Measurements from ENCODE around the gene SCN4A. TPM values are rescaled to one million over a fixed set of nuclear protein-coding genes. Genes with fewer than 3 reads are reported as not detected.
"Not testable (repeated sequence)": the region's sequence is repeated elsewhere in the genome, so short reads cannot be mapped to it uniquely, and the experiment has no call there.

SCN4A gene
- total RNA-seq, 3 donors from 2014 or later = 1.0 to 16.7 (median 10.2) TPM

DNA sequence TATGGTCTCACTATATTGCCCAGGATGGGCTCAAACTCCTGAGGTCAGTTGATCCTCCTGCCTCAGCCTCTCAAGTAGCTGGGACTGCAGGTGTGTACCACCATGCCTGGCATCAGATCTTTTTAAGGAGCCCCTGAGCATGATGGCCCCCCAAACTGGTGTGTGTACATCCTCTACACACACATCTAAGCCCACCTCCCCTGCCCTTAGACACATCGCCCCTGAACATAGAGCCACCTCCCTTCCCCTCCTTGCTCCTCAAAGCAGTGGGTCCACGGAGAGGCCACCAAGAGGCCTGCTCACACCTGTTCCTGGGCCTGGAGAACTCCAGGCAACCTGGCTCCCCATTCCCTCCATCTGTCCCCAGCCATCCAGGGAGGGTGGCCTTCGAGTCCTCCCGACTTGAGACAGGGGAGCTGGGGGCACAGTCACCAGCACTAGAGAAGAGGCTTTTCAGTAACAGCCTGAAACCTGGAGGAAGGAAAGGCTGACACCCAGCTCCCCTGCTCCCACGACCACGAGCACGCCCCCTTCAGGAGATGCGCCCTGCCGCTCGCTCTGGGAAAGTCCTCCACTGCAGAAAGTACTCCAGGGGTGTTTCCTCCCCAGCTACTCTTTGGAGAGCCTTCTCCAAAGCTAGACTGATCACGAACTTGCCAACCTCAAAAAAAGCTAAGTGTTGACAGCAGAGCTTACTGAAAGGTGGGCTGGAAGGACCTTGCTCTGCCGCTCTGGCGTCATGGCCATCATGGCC lies 12.8 kb upstream of the SCN4A start:
- no peaks in the 10 kb centered on the region for H3K9me3 ChIP-seq
- H3K4me1 ChIP-seq = peaks cover 3 to 7% of the 10 kb centered on the region in 2 donors
- no peak overlapping the region for H3K4me3 ChIP-seq
- TF ChIP-seq POLR2A (IDR thresholded peaks at IDR 0.05) = no peak
- TF ChIP-seq, protein P1, sequence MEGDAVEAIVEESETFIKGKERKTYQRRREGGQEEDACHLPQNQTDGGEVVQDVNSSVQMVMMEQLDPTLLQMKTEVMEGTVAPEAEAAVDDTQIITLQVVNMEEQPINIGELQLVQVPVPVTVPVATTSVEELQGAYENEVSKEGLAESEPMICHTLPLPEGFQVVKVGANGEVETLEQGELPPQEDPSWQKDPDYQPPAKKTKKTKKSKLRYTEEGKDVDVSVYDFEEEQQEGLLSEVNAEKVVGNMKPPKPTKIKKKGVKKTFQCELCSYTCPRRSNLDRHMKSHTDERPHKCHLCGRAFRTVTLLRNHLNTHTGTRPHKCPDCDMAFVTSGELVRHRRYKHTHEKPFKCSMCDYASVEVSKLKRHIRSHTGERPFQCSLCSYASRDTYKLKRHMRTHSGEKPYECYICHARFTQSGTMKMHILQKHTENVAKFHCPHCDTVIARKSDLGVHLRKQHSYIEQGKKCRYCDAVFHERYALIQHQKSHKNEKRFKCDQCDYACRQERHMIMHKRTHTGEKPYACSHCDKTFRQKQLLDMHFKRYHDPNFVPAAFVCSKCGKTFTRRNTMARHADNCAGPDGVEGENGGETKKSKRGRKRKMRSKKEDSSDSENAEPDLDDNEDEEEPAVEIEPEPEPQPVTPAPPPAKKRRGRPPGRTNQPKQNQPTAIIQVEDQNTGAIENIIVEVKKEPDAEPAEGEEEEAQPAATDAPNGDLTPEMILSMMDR (IDR thresholded peaks at IDR 0.05) = no peak
- TF ChIP-seq POLR2AphosphoS5 (IDR thresholded peaks at IDR 0.05) = no peak
- H3K36me3 ChIP-seq = no peaks in the 10 kb centered on the region
- H3K27me3 ChIP-seq = peaks cover 0 to 7% of the 10 kb centered on the region in 2 donors
- intact Hi-C loops (cut with DNase I; ENCODE audit: low total_unique reads) = no loop called here
- DNase-seq (ENCODE audit: low spot score in 2 of 2) = no peak
- H3K27ac ChIP-seq = peak overlapping the region; percentile 57 to 88

DNA sequence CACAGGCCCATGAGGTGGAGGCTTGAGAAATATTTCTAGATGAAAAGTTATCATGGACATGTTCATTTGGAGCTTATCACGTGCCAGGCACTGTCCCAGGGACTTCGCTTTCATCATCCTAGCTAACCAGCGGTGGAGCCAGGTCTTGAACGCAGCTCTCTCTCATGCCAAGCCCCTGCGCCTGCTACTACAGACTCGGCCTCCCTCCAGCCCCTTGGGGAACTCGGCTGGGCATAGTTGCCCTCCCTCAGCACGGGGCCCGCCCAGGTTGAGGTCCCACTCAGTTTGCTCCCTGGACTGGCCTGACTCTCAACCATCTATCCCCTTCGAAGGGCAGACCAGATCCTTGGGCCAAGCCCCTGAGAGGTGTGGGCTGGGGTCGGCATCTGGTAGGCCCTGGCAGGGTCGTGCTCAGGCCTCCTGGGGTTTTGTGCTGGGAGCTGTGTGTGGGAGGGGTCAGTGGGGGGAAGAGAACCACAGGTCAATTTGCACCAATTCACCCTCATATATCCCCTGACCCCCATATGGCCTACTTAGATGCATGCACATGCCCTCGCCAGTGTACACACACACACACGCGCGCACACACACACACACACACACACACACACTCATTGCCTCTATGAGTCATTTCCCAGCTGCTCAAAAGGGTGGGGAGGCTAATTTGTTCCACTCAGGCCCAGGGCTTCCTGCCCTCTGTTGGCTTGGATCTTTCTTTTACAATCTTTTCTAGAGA lies 12.1 kb upstream of the SCN4A start:
- TF ChIP-seq POLR2AphosphoS5 (IDR thresholded peaks at IDR 0.05) (peak in 1 of 3 donors; percentile 47), POLR2A (IDR thresholded peaks at IDR 0.05) (no peak)
- TF ChIP-seq, protein P1 (IDR thresholded peaks at IDR 0.05) = no peak
- intact Hi-C loops (cut with DNase I; ENCODE audit: low total_unique reads) = no loop called here
- H3K4me1 ChIP-seq = peaks cover 3 to 5% of the 10 kb centered on the region in 2 donors
- DNase-seq (ENCODE audit: low spot score in 2 of 2) = no peak
- H3K27ac ChIP-seq = peak overlapping the region; percentile 57 to 88
- H3K27me3 ChIP-seq = no peaks in the 10 kb centered on the region
- no peak overlapping the region for H3K4me3 ChIP-seq
- H3K9me3 ChIP-seq = no peaks in the 10 kb centered on the region
- H3K36me3 ChIP-seq = no peaks in the 10 kb centered on the region

DNA sequence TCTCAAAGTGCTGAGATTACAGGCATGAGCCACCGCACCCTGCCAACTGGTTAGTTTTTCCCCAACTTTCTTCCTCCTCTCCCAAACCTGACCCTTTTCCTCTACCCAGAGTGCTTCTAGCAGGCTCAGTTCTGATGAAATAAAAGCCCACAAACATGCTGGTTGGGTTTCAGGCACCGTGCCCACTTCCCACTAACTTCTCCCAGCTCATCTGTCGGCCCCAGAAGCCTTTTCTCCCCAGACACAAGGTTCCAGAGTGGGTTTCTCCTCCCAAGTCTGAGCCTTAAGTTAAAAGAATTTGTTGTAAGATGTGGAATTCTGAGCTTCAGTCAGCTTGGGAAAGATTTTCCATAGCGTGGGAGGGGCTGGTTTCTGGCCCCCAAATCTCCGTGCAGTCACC lies 11.5 kb upstream of the SCN4A start:
- Histone ChIP-seq H3K4me1 (peaks cover 2 to 3% of the 10 kb centered on the region in 2 donors), H3K27me3 (no peaks in the 10 kb centered on the region), H3K36me3 (no peaks in the 10 kb centered on the region), H3K9me3 (no peaks in the 10 kb centered on the region), H3K4me3 (no peak overlapping the region), H3K27ac (peak overlapping the region; percentile 26 to 88)
- no peak for DNase-seq (ENCODE audit: low spot score in 2 of 2)
- TF ChIP-seq POLR2A (IDR thresholded peaks at IDR 0.05) = no peak
- no peak for TF ChIP-seq POLR2AphosphoS5 (IDR thresholded peaks at IDR 0.05)
- TF ChIP-seq, protein P1 (IDR thresholded peaks at IDR 0.05) = no peak
- intact Hi-C loops (cut with DNase I; ENCODE audit: low total_unique reads) = no loop called here

DNA sequence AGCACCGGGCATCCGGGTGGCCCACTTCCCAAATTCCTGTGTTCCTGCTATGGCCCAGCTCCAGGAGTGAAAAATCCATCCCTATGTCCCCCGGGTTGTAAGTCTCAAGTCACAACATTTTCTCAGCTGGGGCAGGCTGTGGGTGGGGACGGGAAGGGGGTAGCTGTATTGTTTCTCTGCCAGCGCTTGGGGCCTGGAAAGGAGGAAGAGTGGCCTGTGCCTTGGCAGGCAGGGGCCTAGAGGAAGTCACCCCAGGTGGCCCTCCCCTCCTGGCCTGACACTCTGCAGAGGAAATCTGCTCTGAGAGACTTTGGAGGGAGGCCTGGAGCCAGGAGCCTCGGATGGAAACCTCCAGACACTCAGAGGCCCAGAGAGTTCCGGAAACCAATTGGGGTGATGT lies 10.6 kb upstream of the SCN4A start:
- DNase-seq (ENCODE audit: low spot score in 2 of 2) = peak in 1 of 2 donors; percentile 55
- H3K4me1 ChIP-seq = peaks cover 0 to 3% of the 10 kb centered on the region in 2 donors

DNA sequence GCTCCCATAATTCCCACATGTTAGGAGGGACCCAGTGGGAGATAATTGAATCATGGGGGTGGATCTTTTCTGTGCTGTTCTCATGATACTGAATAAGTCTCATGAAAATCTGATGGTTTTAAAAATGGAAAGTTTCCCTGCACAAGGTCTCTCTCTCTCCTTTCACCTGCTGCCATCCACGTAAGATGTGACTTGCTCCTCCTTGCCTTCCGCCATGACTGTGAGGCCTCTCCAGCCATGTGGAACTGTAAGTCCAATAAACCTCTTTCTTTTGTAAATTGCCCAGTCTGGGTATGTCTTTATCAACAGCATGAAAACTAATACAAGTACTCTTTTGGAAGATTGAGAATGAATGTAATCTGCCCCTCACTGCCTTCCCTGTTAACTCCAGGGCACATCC lies 9.9 kb upstream of the SCN4A start:
- H3K9me3 ChIP-seq; intact Hi-C loops (cut with DNase I; ENCODE audit: low total_unique reads); H3K36me3 ChIP-seq; H3K27me3 ChIP-seq; H3K4me1 ChIP-seq; H3K4me3 ChIP-seq; DNase-seq (ENCODE audit: low spot score in 2 of 2): not testable (repeated sequence)
- peak overlapping the region in 1 of 2 donors; percentile 88 for H3K27ac ChIP-seq

More for the DNA sequence above, 10.6 kb upstream of the SCN4A start:
- H3K9me3 ChIP-seq = no peaks in the 10 kb centered on the region
- no peak overlapping the region for H3K4me3 ChIP-seq
- H3K27me3 ChIP-seq = no peaks in the 10 kb centered on the region
- no peak for TF ChIP-seq POLR2A (IDR thresholded peaks at IDR 0.05)
- TF ChIP-seq, protein P1 (IDR thresholded peaks at IDR 0.05) = no peak
- TF ChIP-seq POLR2AphosphoS5 (IDR thresholded peaks at IDR 0.05) = no peak
- intact Hi-C loops (cut with DNase I; ENCODE audit: low total_unique reads) = no loop called here
- no peaks in the 10 kb centered on the region for H3K36me3 ChIP-seq
- H3K27ac ChIP-seq = peak overlapping the region; percentile 26 to 88

Measured in breast epithelium (tissue), 4 donors.